DMS153 treated with DMSO at 0.1 percent for 48 hours (cell line): ENCODE data around the gene JAKMIP1.

Source experiments
- DNase-seq: peaks from one replicate; lab custom pipeline; 2025; ENCODE audit not compliant: unreplicated experiment; lab: John Stamatoyannopoulos, UW

Gene JAKMIP1

DNA sequence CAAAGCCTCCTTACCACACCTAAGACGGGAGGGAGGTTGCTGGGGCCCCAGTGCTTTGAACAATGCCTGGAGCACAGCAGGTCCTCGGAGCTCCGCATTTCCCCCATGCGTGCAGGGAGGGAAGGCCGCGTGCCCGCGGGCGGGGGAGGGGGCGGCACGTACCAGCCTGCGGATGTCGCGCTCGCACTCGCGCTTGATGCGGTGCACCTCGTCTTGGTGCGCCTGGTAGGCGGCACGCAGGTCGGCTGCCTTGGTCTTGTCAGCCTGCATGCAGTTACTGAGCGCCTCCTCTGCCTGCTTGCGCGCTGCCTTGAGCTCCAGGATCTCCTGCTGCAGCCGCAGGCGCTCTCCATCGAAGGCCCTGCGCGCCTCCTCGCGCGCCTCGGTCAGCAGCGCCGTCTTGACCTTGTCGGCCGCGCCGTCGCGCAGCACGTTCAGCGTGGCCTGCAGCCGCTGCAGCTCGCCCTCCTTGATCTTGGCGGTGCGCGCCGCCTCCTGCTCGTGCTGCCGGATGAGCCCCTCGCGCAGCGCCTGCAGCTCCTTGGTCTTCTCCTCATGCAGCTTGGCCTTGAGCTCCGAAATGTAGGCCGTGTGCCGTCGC is 94.9 kb downstream of the JAKMIP1 start:
- DNase-seq, result no peak

GRCh38 chr4:6104541-6105130 is 95.7 kb downstream of the JAKMIP1 start:
- no peak for DNase-seq

DNA sequence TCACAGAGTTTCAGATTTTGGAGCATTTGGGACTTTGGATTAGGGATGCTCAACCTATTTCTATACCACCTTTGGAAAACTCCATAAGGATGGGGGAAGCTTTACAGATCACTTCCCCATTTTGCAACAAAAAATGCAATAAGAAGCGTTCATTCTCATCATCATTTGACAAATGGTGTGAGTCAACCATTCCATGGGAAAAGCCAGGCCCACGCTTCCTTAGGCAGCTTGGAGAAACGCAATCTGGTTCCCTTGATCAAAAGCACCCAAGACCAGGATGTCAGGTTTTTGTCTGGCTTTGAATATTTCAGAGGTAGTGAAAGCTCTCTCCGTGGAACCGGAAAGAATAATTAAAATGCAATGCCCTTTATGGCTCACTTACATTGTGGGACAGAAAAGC is 102.8 kb downstream of the JAKMIP1 start:
- no peak for DNase-seq

DNA sequence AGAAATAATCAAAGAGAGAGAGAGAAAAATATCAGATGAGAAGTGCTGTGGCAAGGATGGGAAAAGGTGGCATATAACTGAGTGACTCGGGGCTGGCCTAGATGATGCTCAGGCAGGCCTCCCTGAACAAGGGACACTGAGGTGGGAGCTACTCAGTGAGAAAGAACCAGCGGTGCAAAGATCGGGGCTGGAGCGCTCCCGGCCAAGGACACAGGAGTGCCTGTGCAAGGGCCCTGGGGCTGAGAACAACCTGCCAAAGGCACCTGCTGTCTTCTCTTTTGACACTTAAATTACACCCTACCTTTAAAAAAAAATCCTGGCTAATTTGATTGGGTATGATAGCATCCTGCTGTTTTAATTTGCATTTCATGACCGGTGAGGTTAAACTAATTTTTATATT is 104.5 kb downstream of the JAKMIP1 start:
- no peak for DNase-seq

GRCh38 chr4:6095023-6095752 is 105.2 kb downstream of the JAKMIP1 start:
- DNase-seq, result no peak

- no peak for DNase-seq
These were observed 106.7 kb downstream of the JAKMIP1 start for GRCh38 chr4:6093671-6094070.

GRCh38 chr4:6092971-6093370 is 107.4 kb downstream of the JAKMIP1 start:
- no peak for DNase-seq

- DNase-seq, result no peak
These were observed 108.2 kb downstream of the JAKMIP1 start for GRCh38 chr4:6092131-6092530.

DNA sequence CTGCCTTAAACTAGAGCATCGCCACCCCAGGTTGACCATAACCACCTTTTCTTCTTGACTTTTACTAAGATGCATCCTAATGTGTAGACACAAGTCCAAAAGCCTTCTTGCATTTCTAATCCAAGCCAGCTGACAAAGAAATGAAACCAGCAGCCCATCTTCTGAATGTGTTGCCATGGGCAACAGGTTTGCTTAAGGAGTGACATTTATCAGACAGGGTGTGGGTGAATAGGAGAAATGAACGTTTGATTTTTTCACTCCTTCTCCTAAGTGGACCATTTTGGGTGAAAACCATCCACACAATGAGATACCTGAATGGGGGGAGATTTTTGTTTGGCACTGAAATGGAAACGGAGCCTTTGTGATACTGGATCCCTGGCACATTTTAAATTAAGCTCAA is 109.4 kb downstream of the JAKMIP1 start:
- DNase-seq, result no peak

GRCh38 chr4:6088950-6089349 is 111.4 kb downstream of the JAKMIP1 start:
- no peak for DNase-seq

- DNase-seq, result no peak
These were observed 112.5 kb downstream of the JAKMIP1 start for GRCh38 chr4:6087669-6088341.

- DNase-seq, result no peak
These were observed 113.5 kb downstream of the JAKMIP1 start for GRCh38 chr4:6086846-6087245.

DNA sequence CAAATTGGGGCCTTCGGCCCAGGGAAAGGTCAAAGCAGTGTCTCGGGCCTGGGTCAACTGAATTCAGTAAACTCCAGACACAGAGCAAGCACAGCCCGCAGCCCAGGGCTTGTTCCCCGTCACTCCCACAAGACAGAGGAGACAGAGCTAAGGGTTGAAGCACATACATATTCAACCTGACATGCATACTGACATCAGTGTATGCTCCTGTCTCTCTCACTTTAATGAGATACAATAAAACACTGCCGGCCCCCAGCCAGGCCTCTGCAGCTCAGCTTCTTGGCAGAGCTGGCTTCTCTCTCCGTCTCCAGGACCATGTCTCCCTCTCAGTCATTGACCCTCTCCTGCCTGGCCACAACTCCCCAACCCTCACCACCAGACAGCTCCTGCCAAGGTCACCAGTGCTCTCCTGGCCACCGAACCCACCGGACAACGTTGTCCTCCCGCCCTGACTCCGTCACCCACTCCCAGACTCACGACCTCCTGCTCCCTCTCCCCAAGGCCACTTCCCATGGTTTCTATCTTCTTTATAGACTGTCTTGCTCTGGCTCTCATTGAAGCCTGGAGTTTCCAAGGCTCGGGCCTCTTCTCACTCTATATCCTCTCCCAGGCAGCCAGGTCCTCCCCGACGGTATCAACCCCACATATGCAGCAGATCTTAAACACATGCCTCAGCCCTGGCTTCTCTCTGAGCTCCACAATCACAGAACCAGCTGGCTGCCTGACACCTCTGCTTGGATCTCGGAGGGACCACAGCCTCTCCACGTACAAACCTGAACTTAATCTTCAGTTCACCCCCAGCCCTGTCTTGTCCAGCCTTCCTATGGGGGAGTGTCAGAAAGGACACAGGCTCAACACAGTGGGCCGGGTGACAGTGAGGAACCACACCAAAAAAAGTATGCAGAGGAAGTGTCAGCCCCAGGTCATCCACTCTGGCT is 114.4 kb downstream of the JAKMIP1 start:
- no peak for DNase-seq

DNA sequence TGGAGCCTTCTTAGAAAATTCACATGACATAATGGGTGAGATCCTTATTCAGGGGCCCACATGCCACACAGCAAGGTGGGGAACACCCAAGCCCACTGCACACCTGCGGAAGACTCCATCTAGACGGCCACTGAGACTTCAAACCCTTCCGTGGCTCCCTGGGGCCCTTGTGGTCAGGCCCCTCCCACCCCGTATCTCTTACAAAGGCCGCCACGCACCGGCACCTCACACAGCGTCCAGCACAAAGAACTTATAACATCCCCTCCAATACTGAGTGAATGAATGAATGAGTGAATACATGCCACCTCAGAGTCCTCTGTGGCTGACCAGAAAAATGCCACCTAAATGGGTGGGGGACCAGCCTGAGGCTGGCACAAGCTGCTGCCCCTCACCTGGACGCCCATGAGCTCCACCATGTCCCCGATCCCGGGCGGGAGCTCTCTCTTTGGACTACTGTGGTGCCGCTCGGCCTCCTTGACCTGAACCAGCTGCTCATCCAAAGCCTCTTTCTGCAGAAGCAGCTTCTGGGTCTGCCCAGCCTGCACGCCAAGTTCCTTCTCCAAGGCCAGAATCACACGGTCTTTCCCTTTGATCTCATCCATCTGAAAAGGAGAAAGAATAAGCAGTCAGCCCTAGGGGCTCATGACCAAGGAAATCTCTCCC is 115.2 kb downstream of the JAKMIP1 start:
- no peak for DNase-seq

DNA sequence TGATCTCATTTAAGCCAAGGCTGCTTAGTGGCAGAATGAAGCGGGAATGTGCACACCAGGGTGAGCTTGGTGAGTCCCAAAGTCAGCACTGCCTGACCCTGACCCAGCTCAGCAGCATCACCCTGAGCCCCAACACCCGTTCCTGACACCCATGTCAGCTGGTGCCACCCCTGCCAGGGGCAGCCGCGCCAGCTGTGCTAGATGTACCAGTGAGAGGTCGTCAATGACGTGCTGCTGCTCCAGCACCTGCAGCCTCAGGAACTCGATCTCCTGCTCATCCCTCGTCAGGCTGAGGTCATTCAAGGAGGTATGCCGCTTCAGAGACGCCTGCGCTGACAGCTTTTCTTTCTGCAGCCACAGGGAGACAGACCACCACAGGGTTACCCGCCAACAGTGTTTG is 120.4 kb downstream of the JAKMIP1 start:
- DNase-seq, result no peak

- no peak for DNase-seq
These were observed 121.8 kb downstream of the JAKMIP1 start for GRCh38 chr4:6078560-6078959.

DNA sequence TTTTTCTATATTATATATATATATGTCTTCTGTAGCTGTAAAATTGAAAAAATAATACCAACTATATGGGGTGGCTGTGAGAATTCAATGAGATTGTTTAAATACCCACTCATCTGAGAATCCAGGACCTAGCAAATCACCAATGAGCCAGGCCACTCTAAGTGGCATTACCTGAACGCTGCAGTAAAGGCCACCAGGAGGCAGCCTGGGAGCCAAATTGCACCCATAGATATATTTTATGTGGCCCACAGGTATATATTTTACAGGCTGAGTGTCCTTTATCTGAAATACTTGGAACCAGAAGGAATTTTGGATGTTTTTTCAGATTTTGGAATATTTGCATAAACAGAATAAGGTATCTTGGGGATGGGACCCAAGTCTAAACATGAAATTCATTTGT is 124.0 kb downstream of the JAKMIP1 start:
- DNase-seq, result no peak

- DNase-seq, result no peak
These were observed 125.6 kb downstream of the JAKMIP1 start for GRCh38 chr4:6074758-6075157.

DNA sequence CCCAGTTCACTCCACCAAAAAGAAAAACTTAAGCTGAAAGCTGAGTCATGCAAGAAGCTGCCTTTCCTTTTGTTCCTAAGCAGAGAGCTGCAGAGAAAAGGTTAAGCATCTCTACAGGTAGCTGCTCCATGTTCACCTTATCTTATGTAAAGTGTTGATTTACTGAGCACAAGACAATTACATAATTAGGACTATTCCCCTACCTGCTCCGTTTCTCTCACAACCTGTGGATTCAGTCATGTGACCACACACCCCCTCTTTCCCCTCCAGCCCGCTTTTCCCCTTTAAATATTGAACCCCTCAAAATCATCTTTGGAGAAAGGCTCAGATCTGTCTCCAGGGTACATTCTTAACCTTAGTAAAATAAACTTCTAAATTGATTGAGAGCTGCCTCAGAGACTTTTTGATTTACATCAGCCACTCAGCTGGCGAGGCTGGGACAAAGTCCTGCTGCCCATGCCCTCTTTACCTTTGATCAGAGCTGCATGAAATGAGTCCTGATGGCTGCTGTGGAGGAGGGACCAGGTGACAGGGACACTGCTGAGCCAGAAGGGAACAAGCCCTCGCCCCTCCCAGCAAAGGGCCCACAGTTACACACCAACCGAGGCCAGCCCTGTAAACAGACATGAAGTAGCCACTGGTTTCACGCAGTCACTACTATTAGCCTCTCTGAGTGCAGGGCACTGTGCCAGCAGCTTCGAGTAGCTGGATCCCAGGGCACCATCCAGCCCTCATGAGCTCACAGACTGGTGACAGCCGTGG is 128.2 kb downstream of the JAKMIP1 start:
- DNase-seq, result no peak
